GM12875 (cell line): ENCODE results near the gene ACSF3.

Source experiments
- H3K4me3 ChIP-seq: one replicate; pipeline ENCODE4 v1.5.1; 2011; ENCODE audit warnings: low read depth, low read length, control low read depth
- TF ChIP-seq, protein P1 (sequence below): IDR thresholded peaks from 2 replicates; pipeline ENCODE4 v1.5.1; 2011; ENCODE audit warnings: low read depth, mild to moderate bottlenecking, control low read depth, inconsistent platforms, low read length, moderate library complexity, borderline replicate concordance; ENCODE audit not compliant: insufficient read depth

The ACSF3 gene

DNA sequence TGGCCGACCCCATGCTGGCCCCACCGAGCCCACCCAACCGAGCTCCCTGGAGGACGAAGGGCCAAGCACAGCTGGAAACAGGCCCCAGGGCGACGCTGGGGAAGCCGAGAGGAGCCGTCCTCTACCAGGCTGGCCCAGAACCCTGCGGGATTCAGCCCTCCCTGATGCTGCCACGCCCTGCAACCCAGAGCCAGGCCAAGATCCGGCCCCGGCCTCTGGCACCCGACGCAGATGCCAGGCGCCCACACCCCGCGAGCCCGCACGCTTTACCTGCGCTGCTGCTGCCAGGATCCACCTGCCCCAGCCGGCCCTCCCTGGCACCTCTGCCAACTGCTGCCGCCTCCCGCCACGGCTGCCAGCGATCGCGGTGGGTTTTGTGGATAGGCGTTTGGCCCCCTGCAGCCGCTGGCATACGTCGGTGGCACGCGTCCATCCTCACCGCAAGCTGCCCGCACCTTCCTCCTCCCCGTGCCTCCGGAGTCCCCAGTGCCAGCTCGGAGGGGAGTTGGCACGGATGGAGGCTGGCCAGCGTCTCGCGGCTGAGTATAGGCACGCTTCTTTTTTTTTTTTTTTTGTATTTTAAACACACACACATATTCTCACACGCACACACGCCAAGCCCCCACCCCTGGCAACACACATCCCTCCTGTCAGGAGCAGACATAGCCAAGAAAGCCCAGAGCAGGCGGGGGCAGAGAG, 41.3 kb upstream of the ACSF3 start:
- no peak overlapping the region for H3K4me3 ChIP-seq
- TF ChIP-seq, protein P1, sequence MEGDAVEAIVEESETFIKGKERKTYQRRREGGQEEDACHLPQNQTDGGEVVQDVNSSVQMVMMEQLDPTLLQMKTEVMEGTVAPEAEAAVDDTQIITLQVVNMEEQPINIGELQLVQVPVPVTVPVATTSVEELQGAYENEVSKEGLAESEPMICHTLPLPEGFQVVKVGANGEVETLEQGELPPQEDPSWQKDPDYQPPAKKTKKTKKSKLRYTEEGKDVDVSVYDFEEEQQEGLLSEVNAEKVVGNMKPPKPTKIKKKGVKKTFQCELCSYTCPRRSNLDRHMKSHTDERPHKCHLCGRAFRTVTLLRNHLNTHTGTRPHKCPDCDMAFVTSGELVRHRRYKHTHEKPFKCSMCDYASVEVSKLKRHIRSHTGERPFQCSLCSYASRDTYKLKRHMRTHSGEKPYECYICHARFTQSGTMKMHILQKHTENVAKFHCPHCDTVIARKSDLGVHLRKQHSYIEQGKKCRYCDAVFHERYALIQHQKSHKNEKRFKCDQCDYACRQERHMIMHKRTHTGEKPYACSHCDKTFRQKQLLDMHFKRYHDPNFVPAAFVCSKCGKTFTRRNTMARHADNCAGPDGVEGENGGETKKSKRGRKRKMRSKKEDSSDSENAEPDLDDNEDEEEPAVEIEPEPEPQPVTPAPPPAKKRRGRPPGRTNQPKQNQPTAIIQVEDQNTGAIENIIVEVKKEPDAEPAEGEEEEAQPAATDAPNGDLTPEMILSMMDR: no peak

DNA sequence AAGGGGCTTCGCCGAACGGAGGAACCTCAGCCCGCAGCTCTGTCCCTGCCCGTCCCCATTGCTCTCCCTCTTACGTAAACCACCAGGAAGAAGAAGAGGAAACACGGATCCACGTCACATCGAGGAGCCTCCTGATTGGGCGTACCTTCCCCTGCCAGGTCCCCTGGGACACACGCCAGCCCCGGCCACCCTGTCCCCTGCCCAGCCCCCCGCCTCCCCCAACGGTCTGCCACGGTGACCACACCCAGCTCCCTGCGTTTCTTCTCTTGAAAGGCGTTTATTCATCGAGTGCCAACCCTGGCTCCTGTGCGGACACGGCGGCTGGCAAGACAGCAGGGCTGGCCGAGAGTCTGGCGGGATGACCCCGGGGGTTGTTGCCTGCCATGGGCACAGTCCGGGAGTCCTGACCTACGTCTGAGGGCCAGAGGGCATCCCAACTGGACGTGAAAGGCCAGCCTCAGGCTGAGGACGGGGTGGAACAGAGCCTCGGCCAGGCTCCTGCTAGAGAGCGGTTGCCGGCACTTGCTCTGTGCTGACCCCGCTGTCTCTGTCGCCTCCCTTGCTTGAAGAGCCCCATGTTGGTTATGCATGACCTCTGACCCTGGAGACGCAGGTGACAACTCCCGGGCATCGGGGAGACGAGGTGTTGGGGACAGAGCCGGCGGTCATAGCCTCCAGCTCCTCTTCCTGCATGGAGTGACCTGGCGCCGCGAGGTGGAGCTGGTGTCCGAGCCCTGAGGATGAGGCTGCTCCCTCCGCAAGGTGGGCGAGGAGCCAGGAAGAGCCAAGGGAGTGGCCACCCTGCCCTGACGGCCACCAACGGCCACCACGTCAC, 40.5 kb upstream of the ACSF3 start:
- no peak overlapping the region for H3K4me3 ChIP-seq
- TF ChIP-seq, protein P1: no peak

DNA sequence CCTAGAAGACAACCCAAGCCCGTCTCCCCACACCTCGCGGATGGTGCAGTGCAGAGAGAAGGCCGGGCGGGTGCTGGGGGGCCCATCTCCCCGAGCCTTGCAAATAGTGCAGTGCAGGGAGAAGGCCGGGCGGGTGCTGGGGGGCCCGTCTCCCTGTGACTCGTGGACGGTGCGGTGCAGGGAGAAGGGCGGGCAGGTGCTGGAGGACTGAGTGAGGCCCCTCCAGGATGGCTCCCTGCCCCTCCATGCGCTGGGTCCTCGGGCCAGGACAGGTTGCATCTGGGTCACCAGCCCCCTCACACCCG, 40.0 kb upstream of the ACSF3 start:
- TF ChIP-seq, protein P1: no peak
- no peak overlapping the region for H3K4me3 ChIP-seq

DNA sequence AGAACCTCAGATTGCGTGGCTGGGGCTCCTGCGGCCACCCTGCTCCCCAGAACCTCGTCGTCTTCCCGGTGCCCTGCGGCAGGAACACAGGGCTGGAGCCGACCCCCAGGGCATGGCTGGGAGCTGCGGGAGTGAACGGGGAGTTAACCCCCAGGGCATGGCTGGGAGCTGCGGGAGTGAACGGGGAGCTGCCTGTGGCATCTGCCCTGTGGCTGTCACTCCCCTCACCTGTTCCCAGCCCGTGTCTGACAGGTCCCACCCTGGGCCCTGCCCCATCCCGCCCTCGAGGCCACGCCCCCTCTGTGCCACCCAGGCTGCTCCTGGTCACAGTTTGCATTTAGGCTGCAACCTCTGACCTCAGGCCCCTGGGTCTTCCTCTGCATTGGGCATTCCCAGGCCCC, 39.4 kb upstream of the ACSF3 start:
- H3K4me3 ChIP-seq: no peak overlapping the region
- TF ChIP-seq, protein P1: no peak

DNA sequence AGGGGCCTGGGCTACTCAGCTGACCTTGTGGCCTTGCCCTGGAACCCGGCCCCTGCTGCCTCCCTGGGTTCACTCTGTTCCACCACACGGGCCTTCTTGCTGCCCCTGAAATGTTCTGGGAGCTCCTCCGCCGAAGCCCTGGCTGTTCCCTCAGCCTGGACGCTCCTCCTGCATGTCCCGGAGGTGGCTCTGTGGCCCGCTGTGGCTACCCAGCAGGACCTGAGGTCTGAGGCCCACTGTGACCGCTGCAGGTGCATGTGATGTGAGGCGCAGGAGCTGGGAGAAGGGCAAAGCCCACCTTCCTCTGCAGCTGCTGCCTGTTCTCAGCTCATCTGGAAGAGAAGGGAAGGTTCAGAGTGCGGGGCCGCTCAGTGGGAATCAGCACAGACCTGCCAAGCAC, 38.9 kb upstream of the ACSF3 start:
- TF ChIP-seq, protein P1: no peak
- no peak overlapping the region for H3K4me3 ChIP-seq

DNA sequence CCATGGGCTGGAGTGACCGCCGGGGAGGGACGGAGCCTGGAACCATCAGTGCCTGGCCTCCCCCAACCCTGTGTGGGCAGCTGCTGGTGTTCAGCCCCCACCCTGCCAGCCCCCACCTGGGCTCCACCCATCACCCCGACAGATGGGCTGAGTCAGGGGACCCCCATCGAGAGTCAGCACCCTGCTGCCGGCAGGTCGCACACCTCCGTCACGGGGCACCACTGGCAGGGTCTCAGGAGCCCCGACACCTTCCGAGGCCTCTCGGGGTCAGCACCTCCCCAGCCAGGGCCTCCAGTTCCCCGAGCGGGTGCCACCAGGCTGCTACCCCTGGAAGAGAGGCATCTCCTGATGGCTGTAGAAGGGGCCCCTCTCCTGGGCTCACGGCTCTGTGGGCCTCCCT, 38.3 kb upstream of the ACSF3 start:
- TF ChIP-seq, protein P1: no peak
- no peak overlapping the region for H3K4me3 ChIP-seq
